Progenitor cell of endocrine pancreas (in vitro differentiated cells): ENCODE data around the gene SYNJ1. TPM values are rescaled to one million over a fixed set of nuclear protein-coding genes. Genes with fewer than 3 reads are reported as not detected.
"Not testable (repeated sequence)": the region's sequence is repeated elsewhere in the genome, so short reads cannot be mapped to it uniquely, and the experiment has no call there.

ENCODE experiments used
- DNase-seq: peaks from one replicate; pipeline ENCODE4 v3.0.0; 2021; ENCODE audit warnings: low spot score; ENCODE audit not compliant: unreplicated experiment
- H3K27ac Mint-ChIP-seq: 2 replicates; pipeline ENCODE4 v1.8.0; 2021; ENCODE audit warnings: mild to moderate bottlenecking, moderate library complexity, mixed read lengths
- H3K27me3 Mint-ChIP-seq: 2 replicates; pipeline ENCODE4 v1.8.0; 2021; ENCODE audit warnings: mixed read lengths
- H3K36me3 Mint-ChIP-seq: 2 replicates; pipeline ENCODE4 v1.8.0; 2022; ENCODE audit warnings: mixed read lengths; ENCODE audit not compliant: insufficient read depth
- H3K4me1 Mint-ChIP-seq: 2 replicates; pipeline ENCODE4 v1.8.0; 2021; ENCODE audit warnings: low read depth, mixed read lengths
- H3K4me3 Mint-ChIP-seq: 2 replicates; pipeline ENCODE4 v1.8.0; 2021; ENCODE audit warnings: low read depth, mild to moderate bottlenecking, moderate library complexity, mixed read lengths
- H3K9me3 Mint-ChIP-seq: 2 replicates; pipeline ENCODE4 v1.8.0; 2021; ENCODE audit warnings: low read depth, mixed read lengths
- CTCF ChIP-seq: fragments of 200-600 bp; sonication (generic); IDR thresholded peaks from one replicate; pipeline ENCODE4 v1.5.0; 2021; ENCODE audit warnings: antibody characterized with exemption, mild to moderate bottlenecking; ENCODE audit not compliant: unreplicated experiment
- total RNA-seq: library from RNA; stranded (reverse); gene quantifications from 2 replicates; pipeline ENCODE4 v1.2.1, GENCODE V29; 2021

SYNJ1 gene
- total RNA-seq, 1 donor from 2014 or later: 10.1 TPM

GRCh38 chr21:32613436-32614043 is 114.3 kb downstream of the SYNJ1 start:
- peak overlapping the region; percentile 94 for H3K4me3 Mint-ChIP-seq
- DNase-seq: no peak
- H3K9me3 Mint-ChIP-seq: no peaks in the 10 kb centered on the region
- H3K27ac Mint-ChIP-seq: no peak overlapping the region
- peaks cover 16% of the 10 kb centered on the region for H3K27me3 Mint-ChIP-seq
- no peak for TF ChIP-seq CTCF
- peaks cover 2% of the 10 kb centered on the region for H3K4me1 Mint-ChIP-seq
- peaks cover 7% of the 10 kb centered on the region for H3K36me3 Mint-ChIP-seq

GRCh38 chr21:32612999-32613337 is 114.8 kb downstream of the SYNJ1 start:
- no peaks in the 10 kb centered on the region for H3K9me3 Mint-ChIP-seq
- DNase-seq: no peak

GRCh38 chr21:32612075-32612998 is 115.5 kb downstream of the SYNJ1 start, which contains the start of gene CFAP298:
Gene CFAP298, minus strand, starts transcription at chr21:32612377. Its CDS starts 134 bp downstream, at chr21:32612243.
- Mint-ChIP-seq H3K4me1 (peaks cover 2% of the 10 kb centered on the region), H3K27me3 (peaks cover 10% of the 10 kb centered on the region), H3K9me3 (no peaks in the 10 kb centered on the region), H3K4me3 (peak within 1 kb of the TSS; percentile 94), H3K27ac (peak within 1 kb of the TSS; percentile 97), H3K36me3 (peaks cover 11% of the 10 kb centered on the region)
- peak; percentile 59 for DNase-seq
- TF ChIP-seq CTCF: no peak

More at GRCh38 chr21:32612999-32613337, 114.8 kb downstream of the SYNJ1 start:
- TF ChIP-seq CTCF: no peak
- Mint-ChIP-seq H3K4me3 (peak overlapping the region; percentile 94), H3K4me1 (peaks cover 2% of the 10 kb centered on the region), H3K27me3 (peaks cover 11% of the 10 kb centered on the region), H3K36me3 (peaks cover 7% of the 10 kb centered on the region), H3K27ac (peak overlapping the region; percentile 97)

GRCh38 chr21:32611471-32611997 is 116.3 kb downstream of the SYNJ1 start:
- Mint-ChIP-seq H3K4me1 (peaks cover 2% of the 10 kb centered on the region), H3K4me3 (peak overlapping the region; percentile 94), H3K27ac (peak overlapping the region; percentile 97), H3K36me3 (peaks cover 14% of the 10 kb centered on the region), H3K27me3 (peaks cover 9% of the 10 kb centered on the region), H3K9me3 (no peaks in the 10 kb centered on the region)
- TF ChIP-seq CTCF: no peak
- DNase-seq: no peak

- H3K27ac Mint-ChIP-seq, H3K27me3 Mint-ChIP-seq, DNase-seq, H3K9me3 Mint-ChIP-seq, H3K4me1 Mint-ChIP-seq: not testable (repeated sequence)
- H3K36me3 Mint-ChIP-seq: peaks cover 18% of the 10 kb centered on the region
- H3K4me3 Mint-ChIP-seq: peak overlapping the region; percentile 64
These were observed 116.9 kb downstream of the SYNJ1 start for GRCh38 chr21:32610940-32611339.
